GM18520 (cell line): ENCODE data around the gene JAM3.
"Not testable (repeated sequence)": the region's sequence is repeated elsewhere in the genome, so short reads cannot be mapped to it uniquely, and the experiment has no call there.

Experiments
- ATAC-seq: cut with Tn5 transposase; IDR thresholded peaks from one replicate; pipeline ENCODE4 v1.9.1; 2021; ENCODE audit not compliant: unreplicated experiment

Gene JAM3

GRCh38 chr11:134173296-134173695, 104.4 kb downstream of the JAM3 start:
- no peak for ATAC-seq

- ATAC-seq = no peak
Measured at GRCh38 chr11:134176284-134176683, 107.4 kb downstream of the JAM3 start.

- ATAC-seq = no peak
Measured at GRCh38 chr11:134178032-134178674, 109.3 kb downstream of the JAM3 start.

GRCh38 chr11:134181707-134182106, 112.8 kb downstream of the JAM3 start:
- ATAC-seq = no peak

GRCh38 chr11:134188092-134188491, 119.2 kb downstream of the JAM3 start:
- not testable (repeated sequence) for ATAC-seq

- ATAC-seq = no peak
Measured at GRCh38 chr11:134196756-134197155, 127.9 kb downstream of the JAM3 start.

GRCh38 chr11:134199531-134199930, 130.7 kb downstream of the JAM3 start:
- ATAC-seq = no peak

GRCh38 chr11:134200688-134201087, 131.8 kb downstream of the JAM3 start:
- no peak for ATAC-seq
